Activated CD8-positive, alpha-beta memory T cell treated with anti-CD3 and anti-CD28 coated beads, Interleukin-2, amount 50 U/mL, for 4 hours (primary cell): ENCODE results near the gene PML.

Experiments used
- DNase-seq: peaks from one replicate; pipeline ENCODE4 v3.0.0-alpha.2; 2020

Gene PML

GRCh38 chr15:74013374-74013894 is 18.9 kb downstream of the PML start:
- DNase-seq, result no peak

DNA sequence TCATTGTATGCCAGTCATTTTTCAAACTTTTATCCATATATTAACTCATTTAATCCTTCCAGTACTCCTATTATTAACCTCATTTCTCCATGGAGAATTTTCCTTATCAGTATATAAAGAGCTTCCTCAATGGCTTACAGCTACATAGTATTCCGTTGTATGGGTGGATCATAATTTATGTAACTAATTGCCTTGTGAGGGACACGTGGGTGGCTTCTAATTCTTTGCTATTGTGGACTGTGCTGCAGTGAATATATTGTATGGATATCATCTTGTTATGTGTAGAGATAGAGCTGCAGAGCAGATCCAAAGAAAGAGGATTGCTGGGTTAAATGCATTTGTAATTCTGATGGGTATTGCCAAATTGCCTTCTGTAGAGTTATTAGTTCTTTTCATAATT is 25.2 kb downstream of the PML start:
- DNase-seq, result no peak

- DNase-seq, result no peak
These were observed 28.4 kb downstream of the PML start for GRCh38 chr15:74022706-74023470.

- DNase-seq, result no peak
These were observed 30.2 kb downstream of the PML start for GRCh38 chr15:74024687-74025086.

- DNase-seq, result no peak
These were observed 30.9 kb downstream of the PML start for GRCh38 chr15:74025436-74025835.

DNA sequence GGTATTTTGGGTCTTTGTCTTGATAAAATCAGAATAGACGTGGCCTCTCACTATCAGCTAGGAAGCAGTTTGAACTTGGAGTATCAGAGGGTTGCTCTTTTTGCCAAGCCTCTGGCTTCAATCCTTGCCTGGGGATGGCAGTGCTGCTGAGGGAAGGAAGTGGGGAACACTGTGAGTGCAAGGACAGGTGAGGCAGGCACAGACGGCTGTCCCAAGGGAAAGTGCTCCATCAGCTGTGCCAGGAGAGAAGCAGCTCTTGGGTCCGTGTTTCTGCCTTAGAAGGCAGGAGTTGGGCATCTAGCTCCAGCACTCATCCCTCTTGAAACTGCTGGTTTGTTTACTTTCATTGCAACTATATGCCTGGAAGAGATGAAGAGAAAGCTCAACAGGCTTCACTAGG is 33.2 kb downstream of the PML start:
- DNase-seq, result no peak

DNA sequence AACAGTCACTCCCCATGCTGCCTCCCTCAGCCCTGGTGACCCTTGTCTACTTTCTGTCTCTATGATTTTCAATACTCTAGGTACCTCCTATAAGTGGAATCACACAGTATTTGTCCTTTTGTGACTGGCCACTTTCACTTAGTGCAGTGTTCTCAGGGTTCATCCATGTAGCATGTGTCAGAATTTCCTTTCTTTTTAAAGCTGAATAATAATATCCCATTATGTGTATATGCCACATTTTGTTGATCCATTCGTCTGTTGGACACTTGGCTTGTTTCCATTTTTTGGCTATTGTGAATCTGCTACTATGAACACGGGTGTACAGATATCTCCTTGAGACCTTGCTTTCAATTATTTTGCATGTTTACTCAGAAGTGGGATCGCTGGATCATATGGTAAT is 34.1 kb downstream of the PML start:
- DNase-seq, result no peak

DNA sequence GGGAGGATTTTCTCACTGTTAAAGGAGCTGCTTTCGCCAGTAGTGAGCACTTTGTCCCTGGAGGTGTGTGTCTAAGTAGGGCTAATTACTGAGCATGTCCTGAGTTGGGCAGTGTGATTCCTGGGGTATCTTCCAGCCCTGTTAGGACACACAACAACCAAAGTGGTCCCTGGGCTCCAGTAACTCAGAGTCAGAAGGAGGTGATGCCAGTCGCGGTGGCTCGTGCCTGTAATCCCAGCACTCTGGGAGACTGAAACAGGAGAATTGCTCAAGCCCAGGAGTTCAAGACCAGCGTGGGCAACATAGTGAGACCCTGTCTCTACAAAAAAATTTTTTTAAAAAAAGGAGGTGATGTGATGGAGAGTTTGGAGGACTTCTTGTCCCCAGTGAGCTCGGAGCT is 37.5 kb downstream of the PML start:
- DNase-seq, result no peak

- no peak for DNase-seq
These were observed 38.4 kb downstream of the PML start for GRCh38 chr15:74032606-74033561.

- DNase-seq, result no peak
These were observed 39.8 kb downstream of the PML start for GRCh38 chr15:74034206-74034755.

- no peak for DNase-seq
These were observed 40.9 kb downstream of the PML start for GRCh38 chr15:74035121-74036017.

- DNase-seq, result no peak
These were observed 42.0 kb downstream of the PML start for GRCh38 chr15:74036271-74037170.

DNA sequence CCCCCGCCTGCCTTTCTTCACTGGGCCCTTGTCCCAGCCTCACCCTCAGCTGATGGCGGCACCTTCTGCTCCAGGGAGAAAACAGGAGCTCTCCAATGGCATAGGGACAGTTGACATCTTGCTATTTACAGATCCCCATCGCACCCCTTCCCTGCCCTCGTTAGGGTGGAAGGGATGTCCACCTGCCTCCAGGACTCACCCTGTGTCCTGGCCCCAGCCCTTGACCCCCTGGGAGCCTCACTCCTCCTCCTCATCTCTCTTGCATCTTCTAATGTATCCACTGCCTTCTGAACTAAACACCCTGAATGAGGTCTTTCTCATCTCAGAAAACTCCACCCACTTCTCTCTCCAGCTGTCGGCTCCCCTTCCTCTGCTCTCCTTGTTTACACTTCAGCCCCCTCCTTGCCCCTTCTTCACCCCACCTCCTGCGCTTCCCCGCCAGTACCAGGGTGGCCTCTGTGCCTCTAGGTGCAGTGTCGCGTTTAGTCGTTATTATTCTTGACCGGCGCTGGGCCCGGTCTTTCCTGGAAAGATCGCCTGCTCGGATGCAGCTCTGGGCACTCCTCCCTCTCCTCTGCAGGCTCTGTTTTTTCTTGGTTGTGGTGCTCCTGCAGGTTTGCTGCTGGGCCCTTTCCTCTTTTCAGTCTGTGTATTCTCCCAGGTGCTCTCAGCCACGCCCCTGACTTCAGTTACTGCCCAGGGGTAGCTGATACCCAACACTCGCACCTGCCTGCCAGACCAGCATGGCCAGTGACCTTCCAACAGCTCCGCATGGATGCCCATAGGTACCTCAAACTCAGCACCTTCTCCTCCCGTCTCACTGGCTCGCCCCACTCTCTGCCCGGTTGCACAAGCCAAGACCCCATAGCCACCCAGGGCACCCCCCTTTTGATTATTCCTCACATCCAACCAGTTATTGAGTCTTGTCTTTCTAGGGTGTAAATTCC is 42.9 kb downstream of the PML start:
- DNase-seq, result no peak

DNA sequence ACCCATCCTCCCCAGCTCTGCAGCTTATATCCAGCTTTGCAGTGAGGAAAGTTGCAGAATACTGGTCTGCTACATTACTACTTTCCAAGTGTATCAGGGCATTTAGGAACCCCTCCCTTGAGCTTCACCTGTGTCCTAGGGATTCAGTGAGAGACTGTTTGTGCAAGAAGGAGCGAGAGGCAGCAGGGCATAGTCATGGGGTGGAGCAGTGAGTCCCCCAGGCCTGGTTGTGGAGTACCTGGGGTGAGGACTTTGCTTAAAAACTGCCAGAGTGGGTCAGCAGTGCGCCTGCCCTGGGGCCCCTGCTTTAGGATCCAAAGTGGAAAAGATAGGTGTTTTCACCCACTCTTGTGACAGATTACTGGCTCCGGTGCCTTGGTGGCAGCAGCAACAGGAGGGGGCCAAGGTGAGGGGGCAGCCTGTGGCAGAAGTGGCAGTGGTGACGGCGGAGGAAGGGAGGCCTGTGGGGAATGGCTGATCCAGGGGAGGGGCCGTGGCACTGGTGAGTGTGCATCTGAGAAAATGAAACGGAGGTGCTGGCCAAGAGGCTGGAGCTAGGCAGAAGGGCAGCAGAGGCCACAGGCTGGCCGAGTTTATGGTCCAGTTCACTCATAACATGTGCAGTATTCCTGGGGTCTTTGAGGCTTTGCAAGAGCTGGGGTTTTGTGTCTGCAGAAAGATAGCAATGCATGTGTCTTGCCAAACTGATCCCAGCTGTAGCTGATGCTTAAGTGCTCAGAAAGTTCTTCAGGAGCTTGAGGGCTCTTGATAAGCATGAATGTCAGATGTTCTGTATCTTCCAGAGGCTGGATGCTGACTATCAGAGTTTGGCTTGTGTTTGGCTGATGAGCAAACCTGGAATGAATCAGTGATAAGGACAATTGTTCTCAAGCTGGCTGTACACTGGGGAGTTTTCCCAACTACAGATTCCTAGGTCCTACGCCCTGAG is 44.5 kb downstream of the PML start:
- no peak for DNase-seq

DNA sequence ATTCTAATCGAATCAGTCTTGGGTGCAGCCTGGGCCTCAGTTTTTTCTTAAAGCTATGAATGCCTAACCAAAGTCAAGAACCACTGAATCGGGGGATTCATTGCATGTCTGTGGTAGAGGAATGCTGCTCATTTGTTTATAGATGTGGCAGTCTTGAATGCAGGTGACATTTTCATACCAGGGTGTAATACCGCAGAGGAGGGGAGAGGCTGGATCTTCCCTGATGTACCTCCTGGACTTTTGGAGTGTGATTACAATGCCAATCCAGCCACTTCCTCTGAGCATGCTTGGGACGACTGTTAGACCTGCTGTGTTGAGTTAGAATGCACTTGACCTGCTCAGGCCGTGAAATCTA is 45.1 kb downstream of the PML start:
- no peak for DNase-seq

- no peak for DNase-seq
These were observed 45.8 kb downstream of the PML start for GRCh38 chr15:74040109-74040850.

DNA sequence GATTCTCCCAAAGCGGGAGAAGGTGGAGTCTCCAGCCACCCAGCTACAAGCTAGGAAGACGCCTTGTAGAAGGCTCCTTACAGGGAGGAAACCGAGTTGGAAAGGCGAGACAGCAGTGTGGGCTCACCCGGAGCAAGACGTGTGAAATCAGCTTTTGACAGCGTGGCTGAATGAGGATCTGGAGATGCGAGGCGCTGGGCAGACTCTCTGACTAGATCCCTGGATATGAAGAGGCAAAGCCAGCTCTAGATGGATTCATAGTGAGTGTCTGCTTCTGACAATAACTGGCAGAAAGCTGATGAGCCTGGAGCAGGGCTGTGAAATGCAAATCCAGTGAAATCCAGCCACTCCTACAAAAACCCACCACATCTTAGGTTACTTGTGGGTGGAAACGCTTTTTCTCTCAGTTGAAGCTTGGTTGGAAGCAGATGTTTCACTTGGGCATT is 46.8 kb downstream of the PML start:
- no peak for DNase-seq

DNA sequence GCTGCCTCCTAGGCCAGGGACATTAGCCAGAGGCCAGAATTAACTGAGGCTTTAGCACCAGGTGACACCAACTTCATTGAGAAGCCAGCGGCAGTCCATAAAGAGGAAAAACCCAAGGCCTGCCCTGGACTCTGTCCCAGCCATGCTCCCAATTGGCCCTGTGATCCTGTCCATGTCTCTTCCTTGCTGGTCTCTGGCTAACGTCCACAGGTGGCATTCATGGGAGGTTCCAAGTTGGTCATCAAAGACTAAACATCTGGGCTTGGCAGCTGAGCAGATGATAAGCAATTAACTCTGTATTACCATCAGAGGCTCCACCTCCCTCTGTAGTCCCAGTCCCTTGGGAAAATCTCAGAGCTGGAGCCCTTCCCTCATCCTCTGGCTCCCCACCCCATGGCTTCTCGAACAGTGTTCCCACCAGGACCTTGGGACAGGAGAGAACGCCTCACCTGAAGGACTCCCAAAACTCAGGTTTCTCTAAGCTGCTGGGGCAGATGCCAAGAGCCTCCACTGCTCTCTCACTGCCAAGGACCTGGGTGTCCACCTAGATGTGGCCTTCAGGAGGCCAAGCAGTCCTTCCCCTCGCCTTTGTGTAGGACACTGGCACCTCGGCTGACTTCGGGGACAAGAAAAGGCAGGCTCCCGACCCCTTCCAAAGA is 47.4 kb downstream of the PML start:
- no peak for DNase-seq
